ENCODE measurements around the gene GIPC3.
"Not testable (repeated sequence)": the region's sequence is repeated elsewhere in the genome, so short reads cannot be mapped to it uniquely, and the experiment has no call there.

The GIPC3 gene

GRCh38 chr19:3623716-3624115 lies 38.4 kb downstream of the GIPC3 start:
- H3K4me3 ChIP-seq (ENCODE audit: control insufficient read depth, low read depth, low read length): no peak overlapping the region
- TF ChIP-seq CTCF (IDR thresholded peaks at IDR 0.05; ENCODE audit: control insufficient read depth, insufficient read depth, low read depth, low read length, missing control alignments): no peak
- DNase-seq (ENCODE audit: low read depth): no peak

- peak overlapping the region; percentile 97 for H3K4me3 ChIP-seq (ENCODE audit: control insufficient read depth, low read depth, low read length)
- no peak for TF ChIP-seq CTCF (IDR thresholded peaks at IDR 0.05; ENCODE audit: control insufficient read depth, insufficient read depth, low read depth, low read length, missing control alignments)
- no peak for DNase-seq (ENCODE audit: low read depth)
Measured at GRCh38 chr19:3625996-3626472, 40.8 kb downstream of the GIPC3 start.

GRCh38 chr19:3626473-3627350 lies 41.4 kb downstream of the GIPC3 start, which contains the start of gene CACTIN:
Gene CACTIN, minus strand, starts transcription at chr19:3626790. Its CDS starts 28 bp downstream, at chr19:3626762.
- no peak for TF ChIP-seq CTCF (IDR thresholded peaks at IDR 0.05; ENCODE audit: control insufficient read depth, insufficient read depth, low read depth, low read length, missing control alignments)
- peak within 1 kb of the TSS; percentile 97 for H3K4me3 ChIP-seq (ENCODE audit: control insufficient read depth, low read depth, low read length)
- peak; percentile 89 for DNase-seq (ENCODE audit: low read depth)

GRCh38 chr19:3627351-3627723 lies 42.1 kb downstream of the GIPC3 start:
- DNase-seq (ENCODE audit: low read depth): no peak
- no peak for TF ChIP-seq CTCF (IDR thresholded peaks at IDR 0.05; ENCODE audit: control insufficient read depth, insufficient read depth, low read depth, low read length, missing control alignments)
- no peak overlapping the region for H3K4me3 ChIP-seq (ENCODE audit: control insufficient read depth, low read depth, low read length)

- not testable (repeated sequence) for H3K4me3 ChIP-seq (ENCODE audit: control insufficient read depth, low read depth, low read length); DNase-seq (ENCODE audit: low read depth)
Measured at GRCh38 chr19:3628766-3629165, 43.5 kb downstream of the GIPC3 start.

GRCh38 chr19:3631053-3631861 lies 46.0 kb downstream of the GIPC3 start:
- no peak overlapping the region for H3K4me3 ChIP-seq (ENCODE audit: control insufficient read depth, low read depth, low read length)
- DNase-seq (ENCODE audit: low read depth): no peak
- no peak for TF ChIP-seq CTCF (IDR thresholded peaks at IDR 0.05; ENCODE audit: control insufficient read depth, insufficient read depth, low read depth, low read length, missing control alignments)

GRCh38 chr19:3632098-3632497 lies 46.8 kb downstream of the GIPC3 start:
- DNase-seq (ENCODE audit: low read depth): no peak
- H3K4me3 ChIP-seq (ENCODE audit: control insufficient read depth, low read depth, low read length): no peak overlapping the region
- TF ChIP-seq CTCF (IDR thresholded peaks at IDR 0.05; ENCODE audit: control insufficient read depth, insufficient read depth, low read depth, low read length, missing control alignments): no peak

All from AG09309 (cell line).